HG02571 (cell line): Measurements from ENCODE around the gene SMIM32.

Experiments
- ATAC-seq: cut with Tn5 transposase; IDR thresholded peaks from one replicate; pipeline ENCODE4 v1.9.1; 2021; ENCODE audit warnings: mild to moderate bottlenecking, moderate library complexity; ENCODE audit not compliant: unreplicated experiment

The SMIM32 gene

DNA sequence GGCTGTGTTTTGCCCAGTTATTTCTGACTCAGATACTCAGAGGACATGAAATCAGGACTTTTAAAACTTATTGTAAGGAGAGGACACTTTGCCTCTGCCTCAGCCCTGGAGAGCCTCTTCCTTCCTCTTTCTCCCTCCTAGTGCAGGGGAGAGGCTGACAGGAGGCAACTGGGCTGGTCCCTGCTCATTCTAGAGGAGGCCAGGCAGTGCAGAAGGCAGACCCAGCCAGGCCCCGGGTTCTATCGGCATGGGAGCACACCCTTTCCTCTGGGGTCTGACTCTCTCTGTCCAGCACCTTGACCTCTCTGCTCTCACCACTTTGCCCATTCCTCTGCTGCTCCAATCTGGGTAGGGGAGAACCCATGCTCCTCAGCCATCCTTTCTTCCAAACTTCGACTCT lies 16.0 kb upstream of the SMIM32 start:
- no peak for ATAC-seq

DNA sequence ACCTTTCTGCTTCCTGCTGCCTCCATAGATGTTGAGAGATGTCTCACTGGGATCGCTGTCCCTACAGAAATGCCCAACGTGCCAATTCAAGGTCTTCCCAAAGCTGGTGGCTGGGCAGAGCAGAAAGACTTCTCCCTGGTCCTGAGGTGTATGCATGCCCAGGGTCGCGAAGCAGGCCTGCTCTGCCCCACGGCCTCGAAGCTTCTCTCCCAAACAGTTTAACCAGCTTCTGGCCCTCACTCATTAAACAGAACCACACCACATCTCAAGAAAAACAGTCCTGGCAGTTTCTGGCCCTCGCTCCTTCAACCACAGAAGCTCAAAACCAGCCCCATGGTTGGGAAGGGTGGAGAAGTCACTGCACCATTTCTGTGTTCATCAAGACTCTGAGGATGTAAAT lies 14.7 kb upstream of the SMIM32 start:
- no peak for ATAC-seq

DNA sequence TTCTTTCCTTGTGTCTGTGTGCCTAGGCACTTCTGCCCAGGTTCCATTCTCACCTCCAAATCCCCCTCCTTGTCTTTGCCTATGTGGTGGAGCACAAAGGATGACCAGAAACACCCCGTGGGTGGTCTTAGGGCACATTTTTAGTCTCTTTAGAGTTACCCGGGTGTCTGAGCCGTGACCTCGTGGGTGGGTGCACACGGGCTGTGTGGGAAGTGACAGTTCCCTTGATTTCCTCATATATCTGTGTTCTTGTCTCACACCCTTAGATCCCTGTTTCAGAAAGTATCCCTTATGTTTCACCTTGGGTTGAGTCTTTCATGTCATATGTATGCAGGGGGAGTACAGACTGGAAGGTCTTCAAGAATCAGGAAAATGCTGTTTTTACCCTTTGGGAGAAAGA lies 13.4 kb upstream of the SMIM32 start:
- ATAC-seq: no peak

- no peak for ATAC-seq
These were observed 13.0 kb upstream of the SMIM32 start for GRCh38 chr5:136205941-136206340.

- ATAC-seq: no peak
These were observed 12.2 kb upstream of the SMIM32 start for GRCh38 chr5:136205061-136205702.

DNA sequence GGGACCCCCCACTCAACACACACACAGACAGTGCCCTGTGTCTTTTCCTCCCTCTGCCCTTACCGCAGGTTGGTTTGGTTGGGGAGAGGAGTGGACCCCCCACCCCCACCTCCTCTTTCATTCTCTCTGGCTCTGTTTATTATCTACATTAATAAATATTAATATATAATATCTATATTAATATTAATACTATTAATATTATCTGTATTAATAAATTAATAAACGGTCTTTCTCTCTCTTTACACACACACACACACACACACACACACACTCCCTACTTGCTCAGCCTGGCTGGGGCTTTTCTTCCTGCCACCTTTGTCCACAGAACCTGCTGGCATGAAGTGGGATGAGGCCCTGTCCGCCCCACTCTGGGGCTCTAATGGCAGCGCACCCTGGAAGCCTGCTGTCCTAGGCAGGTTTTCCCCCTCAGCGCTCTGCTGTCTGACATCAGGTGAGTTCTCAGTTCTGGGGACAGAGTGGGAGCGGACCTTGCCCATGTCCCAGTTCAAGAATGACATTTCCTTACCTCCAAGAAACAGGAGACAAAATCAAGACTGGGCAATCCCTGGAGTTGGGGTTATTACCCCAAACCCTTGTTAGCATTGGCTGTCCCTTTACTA lies 10.5 kb upstream of the SMIM32 start:
- ATAC-seq: no peak

DNA sequence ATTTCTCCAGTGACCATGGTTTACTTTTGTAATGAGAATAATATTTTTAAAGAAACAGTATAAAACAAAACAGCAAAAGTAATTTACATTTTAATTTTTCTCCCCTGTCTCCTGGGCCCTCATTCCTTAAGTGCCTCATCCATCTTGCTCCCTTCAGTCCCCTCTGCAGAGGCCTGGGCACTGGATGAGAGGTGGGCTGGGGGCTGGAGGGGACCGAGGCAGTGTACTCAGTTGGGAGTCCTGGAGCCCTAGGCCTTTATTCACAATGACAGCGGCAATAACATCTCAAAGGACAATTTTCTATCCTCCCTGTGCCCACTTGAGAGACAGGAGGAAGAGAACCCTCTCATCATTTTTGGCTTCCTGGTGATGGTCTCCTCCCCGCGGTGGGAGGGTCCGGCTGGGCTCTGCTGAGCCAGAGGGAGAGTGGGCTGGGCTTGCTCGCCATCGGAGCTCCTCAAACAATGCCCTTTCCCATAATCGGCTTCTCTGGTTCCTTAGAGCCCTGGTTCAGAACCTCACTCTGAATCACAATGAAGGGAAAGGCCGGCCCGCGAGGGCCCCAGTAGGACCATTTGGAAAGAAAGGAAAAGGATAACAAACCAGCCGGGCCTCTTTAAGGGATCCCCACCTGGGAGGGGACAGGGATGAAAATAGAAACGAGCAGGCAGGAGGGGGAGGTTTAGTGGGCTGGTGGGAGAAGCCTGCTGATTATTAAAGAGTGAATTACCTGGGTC lies 9.7 kb upstream of the SMIM32 start:
- no peak for ATAC-seq

GRCh38 chr5:136201870-136202269 lies 8.9 kb upstream of the SMIM32 start:
- no peak for ATAC-seq

- no peak for ATAC-seq
These were observed 7.8 kb upstream of the SMIM32 start for GRCh38 chr5:136200761-136201160.

GRCh38 chr5:136200130-136200529 lies 7.2 kb upstream of the SMIM32 start:
- ATAC-seq: no peak

DNA sequence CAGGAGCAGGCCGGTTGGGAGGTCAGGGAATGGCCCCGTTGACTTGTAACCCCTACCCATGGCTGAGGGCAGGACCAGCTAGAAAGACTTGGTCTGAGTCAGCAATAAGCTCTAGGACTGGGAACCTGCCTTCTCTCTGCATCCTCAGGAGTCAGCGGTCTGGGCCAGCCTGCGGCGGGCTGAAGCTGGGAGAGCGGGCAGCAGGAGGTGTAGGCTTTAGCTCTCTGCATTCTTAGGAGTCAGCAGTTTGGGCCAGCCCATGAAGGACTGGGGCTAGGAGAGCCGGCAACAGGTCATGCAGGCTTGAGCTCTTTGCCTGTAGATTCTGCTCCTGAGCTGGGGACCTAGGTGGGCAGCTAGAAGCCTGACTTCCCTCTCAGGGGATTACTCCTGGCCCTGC lies 6.4 kb upstream of the SMIM32 start:
- no peak for ATAC-seq

GRCh38 chr5:136198453-136198852 lies 5.5 kb upstream of the SMIM32 start:
- no peak for ATAC-seq

DNA sequence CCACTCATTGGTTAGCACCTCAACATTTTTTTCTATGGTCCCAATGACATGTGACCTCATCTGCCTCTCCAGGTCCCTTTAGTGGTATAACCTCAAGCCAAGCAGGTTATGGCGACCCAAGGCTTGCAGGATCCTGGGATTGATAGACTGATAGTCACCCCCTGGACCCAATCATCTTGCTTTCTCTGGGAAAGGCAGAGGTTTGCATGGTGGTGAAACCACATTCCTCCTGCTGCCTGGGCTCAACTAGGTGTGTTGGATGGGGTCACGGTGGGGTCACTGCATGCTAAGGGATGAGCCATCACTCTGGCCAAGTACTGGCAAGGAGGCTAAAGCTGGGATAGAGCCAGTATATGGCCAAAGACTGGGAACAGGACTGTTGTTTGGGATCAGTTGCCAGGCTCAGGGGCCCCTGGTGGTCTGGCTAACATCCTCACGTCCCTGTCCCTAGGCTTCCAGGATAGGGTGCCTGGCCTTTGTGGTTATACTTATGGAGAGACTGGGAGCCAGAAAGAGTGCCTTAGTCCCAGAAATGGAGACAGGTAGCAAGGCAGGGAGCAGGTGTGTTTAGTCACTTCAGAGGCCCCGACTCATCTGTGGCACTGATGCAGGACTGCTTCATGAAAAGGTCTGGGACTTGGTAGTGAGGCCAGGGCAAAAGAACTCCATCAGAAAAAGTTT lies 4.6 kb upstream of the SMIM32 start:
- no peak for ATAC-seq

GRCh38 chr5:136195971-136196820 lies 3.2 kb upstream of the SMIM32 start:
- ATAC-seq: no peak

GRCh38 chr5:136194576-136194975 lies 1.6 kb upstream of the SMIM32 start:
- ATAC-seq: no peak

DNA sequence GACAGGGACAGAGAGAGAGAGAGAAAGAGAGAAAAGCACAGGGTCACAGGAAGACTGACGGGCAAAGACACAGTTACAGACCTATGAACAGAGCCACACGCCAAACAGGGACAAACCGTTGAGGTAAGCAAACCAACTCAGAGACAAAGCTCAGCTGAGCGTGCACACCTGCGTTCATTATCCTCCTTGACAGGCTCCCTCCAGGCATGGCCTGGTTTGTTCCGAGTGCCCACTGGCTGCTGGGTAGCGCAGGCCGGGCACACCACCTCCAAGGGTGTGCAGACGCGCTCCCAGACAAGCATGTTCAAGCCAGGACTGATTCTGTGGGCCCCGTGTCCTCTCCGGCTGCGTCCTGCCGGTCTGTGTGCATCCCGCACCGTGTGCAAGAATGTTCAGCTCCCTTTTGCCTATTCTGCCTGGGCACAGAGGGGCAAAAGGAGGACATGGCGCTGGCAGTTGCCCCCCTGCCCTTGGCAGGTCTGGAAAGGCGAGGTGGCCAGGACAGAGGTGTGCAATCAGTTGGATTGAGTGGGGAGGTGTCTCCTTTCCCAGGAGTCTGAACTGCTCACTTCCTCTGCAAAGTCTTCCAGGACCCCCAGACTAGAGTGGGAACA lies 467 bp upstream of the SMIM32 start:
- no peak for ATAC-seq

DNA sequence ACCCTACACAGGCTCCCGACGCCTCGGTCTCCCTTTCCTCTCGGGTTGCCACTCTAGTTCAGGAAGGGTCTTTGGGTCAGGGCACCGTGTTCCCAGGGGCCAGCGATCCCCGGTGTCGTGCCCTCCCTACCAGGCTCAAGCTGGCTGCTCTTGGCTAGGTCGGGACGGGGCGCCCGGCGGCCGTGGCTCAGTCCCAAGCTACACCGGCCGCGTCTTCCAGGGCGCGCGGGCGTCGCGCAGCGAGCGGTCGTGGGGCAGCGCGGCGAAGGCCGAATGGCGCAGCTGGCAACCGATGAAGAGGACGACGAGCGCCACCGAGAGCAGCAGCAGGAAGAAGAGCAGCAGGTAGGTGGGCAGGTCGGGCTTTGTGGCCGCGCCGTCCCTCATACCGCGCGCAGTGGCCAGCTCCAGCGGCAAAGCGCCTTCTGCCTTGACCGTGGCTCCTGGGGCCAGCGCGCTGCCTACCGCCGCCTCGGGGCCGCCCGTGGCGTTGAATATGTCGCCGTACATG lies 892 bp downstream of the SMIM32 start:
- ATAC-seq: no peak

DNA sequence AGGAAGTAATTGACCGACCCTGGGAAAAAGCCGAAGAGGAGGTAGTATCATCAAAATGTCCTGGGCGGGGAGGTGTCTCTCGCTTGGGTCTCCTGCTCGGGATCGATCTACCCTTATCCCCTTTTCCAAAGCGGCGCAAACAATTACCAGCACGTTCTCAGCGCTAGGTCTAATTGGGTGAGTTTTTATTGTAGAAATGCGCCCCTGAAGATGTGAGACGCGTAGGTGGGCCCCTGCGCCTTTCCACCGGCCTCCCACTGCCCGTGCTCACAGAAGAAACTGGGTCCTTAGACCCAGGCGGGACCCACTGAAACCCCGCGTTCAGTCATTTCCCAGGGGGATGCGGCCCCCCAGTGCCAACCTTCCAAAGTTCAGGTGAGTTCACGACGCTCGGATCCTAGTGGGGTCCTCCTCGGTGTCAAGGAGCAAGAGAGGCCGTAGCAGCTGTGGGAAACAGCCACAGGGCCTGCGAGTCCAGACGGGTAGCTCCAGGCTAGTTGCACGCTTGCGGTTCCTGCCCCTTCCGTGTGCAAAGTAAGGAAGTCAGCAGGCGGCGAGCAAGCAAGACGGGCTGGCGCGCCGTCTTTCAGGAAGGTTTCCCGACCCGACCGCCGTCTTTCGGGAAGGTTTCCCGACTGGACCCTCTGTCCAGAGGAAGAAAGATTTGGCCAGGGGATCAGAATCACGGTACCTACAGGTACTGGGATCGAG lies 1.5 kb downstream of the SMIM32 start:
- ATAC-seq: no peak

GRCh38 chr5:136190904-136191303 lies 2.1 kb downstream of the SMIM32 start:
- ATAC-seq: no peak
